IMR-90 (cell line): ENCODE results near the gene ZFYVE21.

Experiments used
- BHLHE40 ChIP-seq: fragments of 150-350 bp; IDR thresholded peaks from 2 replicates; pipeline ENCODE4 v1.6.1; 2016; ENCODE audit warnings: mild to moderate bottlenecking, low read depth, low read length
- CHD1 ChIP-seq: IDR thresholded peaks from 2 replicates; pipeline ENCODE4 v1.6.1; 2012; ENCODE audit warnings: low read depth, low read length, improper control_type of control experiment
- CTCF ChIP-seq: conservative IDR thresholded peaks from 2 replicates; pipeline ENCODE4 v1.5.1; 2012; ENCODE audit warnings: mild to moderate bottlenecking, low read depth, low read length, improper control_type of control experiment
- ELK1 ChIP-seq: fragments of 150-350 bp; IDR thresholded peaks from 2 replicates; pipeline ENCODE4 v1.6.1; 2016; ENCODE audit warnings: low read depth, mild to moderate bottlenecking, low read length, moderate library complexity, borderline replicate concordance
- FOS ChIP-seq: fragments of 150-350 bp; IDR thresholded peaks from 2 replicates; pipeline ENCODE4 v1.6.1; 2016; ENCODE audit warnings: low read depth, low read length
- MAZ ChIP-seq: IDR thresholded peaks from 2 replicates; pipeline ENCODE4 v1.6.1; 2012; ENCODE audit warnings: low read depth, mild to moderate bottlenecking, low read length, improper control_type of control experiment, moderate library complexity, borderline replicate concordance
- MXI1 ChIP-seq: IDR thresholded peaks from 2 replicates; pipeline ENCODE4 v1.6.1; 2012; ENCODE audit warnings: low read depth, mild to moderate bottlenecking, low read length, moderate library complexity, borderline replicate concordance
- NFE2L2 ChIP-seq: fragments of 150-350 bp; IDR thresholded peaks from 2 replicates; pipeline ENCODE4 v1.6.1; 2016; ENCODE audit warnings: low read depth, mild to moderate bottlenecking, low read length
- POLR2A ChIP-seq: IDR thresholded peaks from 2 replicates; pipeline ENCODE4 v1.6.1; 2012; ENCODE audit warnings: mild to moderate bottlenecking, low read depth, low read length
- RAD21 ChIP-seq: IDR thresholded peaks from 2 replicates; pipeline ENCODE4 v1.6.1; 2012; ENCODE audit warnings: low read length, improper control_type of control experiment
- RFX5 ChIP-seq: IDR thresholded peaks from 2 replicates; pipeline ENCODE4 v1.8.0; 2012; ENCODE audit warnings: low read depth, mild to moderate bottlenecking, low read length, moderate library complexity
- SMC3 ChIP-seq: fragments of 150-350 bp; IDR thresholded peaks from 2 replicates; pipeline ENCODE4 v1.6.1; 2016; ENCODE audit warnings: low read depth, mild to moderate bottlenecking, antibody characterized with exemption, low read length, moderate library complexity
- USF2 ChIP-seq: fragments of 150-350 bp; IDR thresholded peaks from 2 replicates; pipeline ENCODE4 v1.6.1; 2017; ENCODE audit warnings: mild to moderate bottlenecking, antibody characterized with exemption, low read length, low read depth

- no peak for TF ChIP-seq CTCF
- no peak for TF ChIP-seq POLR2A
- TF ChIP-seq USF2, result no peak
- no peak for TF ChIP-seq RFX5
- no peak for TF ChIP-seq BHLHE40
- TF ChIP-seq ELK1, result no peak
- no peak for TF ChIP-seq MXI1
- no peak for TF ChIP-seq RAD21
- no peak for TF ChIP-seq CHD1
- no peak for TF ChIP-seq MAZ
- TF ChIP-seq FOS, result no peak
- TF ChIP-seq NFE2L2, result no peak
- no peak for TF ChIP-seq SMC3
Observed at GRCh38 chr14:103703433-103704385, 11.9 kb upstream of the ZFYVE21 start.
